SK-N-SH (cell line): Measurements from ENCODE around the gene OR2T5. TPM values are rescaled to one million over a fixed set of nuclear protein-coding genes. Genes with fewer than 3 reads are reported as not detected.
"Not testable (repeated sequence)": the region's sequence is repeated elsewhere in the genome, so short reads cannot be mapped to it uniquely, and the experiment has no call there.

Source experiments
- CTCF ChIA-PET: fragments of 300-600, 350-600 bp; formaldehyde crosslinking; extraction: SDS; loops from one replicate; lab custom pipeline; 2021; lab: Yijun Ruan, JAX
- POLR2A ChIA-PET: fragments of 350-600 bp; sonication (Branson Sonifier 250); formaldehyde crosslinking; extraction: SDS; loops from one replicate; lab custom pipeline; 2020; ENCODE audit warnings: antibody characterized with exemption, inconsistent platforms; lab: Yijun Ruan, JAX
- DNase-seq: peaks from one replicate; pipeline ENCODE4 v3.0.0; 2012
- H2AFZ ChIP-seq: fragments of 200-600 bp; sonication (generic); 2 replicates; pipeline ENCODE4 v1.8.1; 2016; ENCODE audit warnings: antibody characterized with exemption, mild to moderate bottlenecking, low read depth
- H3F3A ChIP-seq: fragments of 200-600 bp; sonication (generic); replicated peaks from 2 replicates; pipeline ENCODE3; 2016; ENCODE audit warnings: antibody characterized with exemption, mild to moderate bottlenecking; ENCODE audit not compliant: insufficient read depth
- H3K27ac ChIP-seq, 2 experiments: fragments of 200-500 bp in 1 of 2; fragments of 200-600 bp in 1 of 2; sonication (Bioruptor generic) in 1 of 2; sonication (generic), shearing (Covaris generic) in 1 of 2; 2 replicates each; pipeline versions ENCODE4 v1.5.1 to v1.6.1; 2014 to 2016; ENCODE audit warnings: low read depth in 2 of 2, inconsistent platforms in 1 of 2, low read length in 1 of 2, mild to moderate bottlenecking in 1 of 2, mixed read lengths in 1 of 2
- H3K27me3 ChIP-seq: fragments of 200-600 bp; sonication (generic), shearing (Covaris generic); 2 replicates; pipeline ENCODE4 v1.6.1; 2016; ENCODE audit warnings: mixed run types; ENCODE audit not compliant: insufficient read depth
- H3K36me3 ChIP-seq, 2 experiments: fragments of 200-500 bp in 1 of 2; fragments of 200-600 bp in 1 of 2; sonication (Bioruptor generic) in 1 of 2; sonication (generic) in 1 of 2; replicated peaks in 1 of 2; 2 replicates each; pipeline versions ENCODE3 to v1.5.1; 2014 to 2016; ENCODE audit warnings: low read length in 1 of 2, mild to moderate bottlenecking in 1 of 2; ENCODE audit not compliant: insufficient read depth in 2 of 2, control insufficient read depth in 1 of 2
- H3K4me1 ChIP-seq, 2 experiments: fragments of 200-500 bp in 1 of 2; fragments of 200-600 bp in 1 of 2; sonication (Bioruptor generic) in 1 of 2; sonication (generic), shearing (Covaris generic) in 1 of 2; 2 replicates each; pipeline versions ENCODE4 v1.5.1 to v1.6.1; 2014 to 2016; ENCODE audit warnings: low read depth in 1 of 2, low read length in 1 of 2, mixed run types in 1 of 2; ENCODE audit not compliant: insufficient read depth in 2 of 2, control insufficient read depth in 1 of 2
- H3K4me2 ChIP-seq: fragments of 200-600 bp; sonication (generic), shearing (Covaris generic); 2 replicates; pipeline ENCODE4 v1.6.1; 2017; ENCODE audit warnings: mixed run types
- H3K4me3 ChIP-seq, 2 experiments: fragments of 200-500 bp in 1 of 2; fragments of 200-600 bp in 1 of 2; sonication (Bioruptor generic) in 1 of 2; sonication (generic), shearing (Covaris generic) in 1 of 2; 2 replicates each; pipeline versions ENCODE4 v1.5.1 to v1.8.1; 2014 to 2016; ENCODE audit warnings: low read depth in 2 of 2, inconsistent platforms in 1 of 2, low read length in 1 of 2, mild to moderate bottlenecking in 1 of 2, mixed read lengths in 1 of 2, moderate library complexity in 1 of 2
- H3K79me2 ChIP-seq: fragments of 200-600 bp; sonication (generic); 2 replicates; pipeline ENCODE4 v1.8.1; 2017; ENCODE audit warnings: mild to moderate bottlenecking; ENCODE audit not compliant: insufficient read depth
- H3K9ac ChIP-seq: fragments of 200-600 bp; sonication (generic); 2 replicates; pipeline ENCODE4 v1.6.1; 2017; ENCODE audit warnings: mixed run types
- H3K9me2 ChIP-seq: fragments of 200-600 bp; sonication (generic); 2 replicates; pipeline ENCODE4 v1.6.1; 2017; ENCODE audit warnings: mixed run types
- H3K9me3 ChIP-seq: fragments of 200-600 bp; sonication (generic); 2 replicates; pipeline ENCODE4 v1.6.1; 2017; ENCODE audit warnings: mixed run types, mild to moderate bottlenecking, moderate library complexity
- H4K20me1 ChIP-seq: fragments of 200-600 bp; sonication (generic); 2 replicates; pipeline ENCODE4 v1.6.1; 2017; ENCODE audit warnings: mild to moderate bottlenecking, mixed run types; ENCODE audit not compliant: insufficient read depth
- WGBS: methylation state at CpG from one replicate; pipeline ENCODE4 v1.1.6; 2017; ENCODE audit warnings: low lambda C conversion rate; 5-methylcytosine and 5-hydroxymethylcytosine counted together
- polyA plus RNA-seq, 3 experiments: library from polyadenylated mRNA; depleted of rRNA; stranded (reverse); fragments of >200 nt; gene quantifications; 2 replicates each; pipeline ENCODE4 v1.2.3, GENCODE V29; 2012

The OR2T5 gene
- polyA plus RNA-seq, 1 of the 3 experiments (the other 2 are of a cell fraction) = not detected

- H3F3A ChIP-seq, H3K9me2 ChIP-seq, H3K27me3 ChIP-seq, H3K4me1 ChIP-seq, H3K36me3 ChIP-seq, H3K4me2 ChIP-seq, H3K27ac ChIP-seq, H3K9ac ChIP-seq, DNase-seq, H3K4me3 ChIP-seq, CTCF ChIA-PET, H2AFZ ChIP-seq, POLR2A ChIA-PET, H3K79me2 ChIP-seq, H4K20me1 ChIP-seq, H3K9me3 ChIP-seq: not testable (repeated sequence)
- WGBS = no CpG with 5 or more reads among the region's 4 CpGs
These were observed 39.8 kb upstream of the OR2T5 start for GRCh38 chr1:248448409-248449074.

GRCh38 chr1:248449821-248450465, 38.4 kb upstream of the OR2T5 start:
- CTCF ChIA-PET, H3K27ac ChIP-seq, H3K9me2 ChIP-seq, H2AFZ ChIP-seq, H3K4me2 ChIP-seq, H3F3A ChIP-seq, H3K9ac ChIP-seq, H3K27me3 ChIP-seq, DNase-seq, H3K79me2 ChIP-seq, H3K36me3 ChIP-seq, H3K9me3 ChIP-seq, H3K4me3 ChIP-seq, POLR2A ChIA-PET, H4K20me1 ChIP-seq, H3K4me1 ChIP-seq: not testable (repeated sequence)
- 5% methylated on average over 5 of the region's 6 CpGs for WGBS

- POLR2A ChIA-PET, H3K9me2 ChIP-seq: not testable (repeated sequence)
These were observed 37.8 kb upstream of the OR2T5 start for GRCh38 chr1:248450466-248451145.

GRCh38 chr1:248453619-248454018, 34.8 kb upstream of the OR2T5 start:
- H3K9me3 ChIP-seq, CTCF ChIA-PET, H3K4me1 ChIP-seq, DNase-seq, H2AFZ ChIP-seq, H3K79me2 ChIP-seq, H3K4me2 ChIP-seq, POLR2A ChIA-PET, H3K9me2 ChIP-seq, H3K36me3 ChIP-seq, H3K27ac ChIP-seq, H4K20me1 ChIP-seq, H3K27me3 ChIP-seq, H3K4me3 ChIP-seq, H3K9ac ChIP-seq, H3F3A ChIP-seq: not testable (repeated sequence)
- WGBS = 39% methylated on average over 6 of the region's 7 CpGs

More at GRCh38 chr1:248450466-248451145, 37.8 kb upstream of the OR2T5 start:
- H3K4me2 ChIP-seq, H3F3A ChIP-seq, H3K4me1 ChIP-seq, H3K9ac ChIP-seq, H2AFZ ChIP-seq, H3K36me3 ChIP-seq, DNase-seq, H3K4me3 ChIP-seq, H3K9me3 ChIP-seq, CTCF ChIA-PET, H4K20me1 ChIP-seq, H3K27ac ChIP-seq, H3K79me2 ChIP-seq, H3K27me3 ChIP-seq: not testable (repeated sequence)
- WGBS = 3% methylated on average over 2 of the region's 5 CpGs

- H3K9ac ChIP-seq, POLR2A ChIA-PET, H3K4me1 ChIP-seq, H3K9me3 ChIP-seq, DNase-seq, H3K79me2 ChIP-seq, H2AFZ ChIP-seq, H4K20me1 ChIP-seq, H3K4me2 ChIP-seq, H3K36me3 ChIP-seq, H3K27ac ChIP-seq, H3K9me2 ChIP-seq, H3F3A ChIP-seq, CTCF ChIA-PET, H3K4me3 ChIP-seq, H3K27me3 ChIP-seq: not testable (repeated sequence)
- 0% methylated on average over 2 of the region's 4 CpGs for WGBS
These were observed 33.3 kb upstream of the OR2T5 start for GRCh38 chr1:248455045-248455444.

GRCh38 chr1:248456635-248457034, 31.8 kb upstream of the OR2T5 start:
- H3F3A ChIP-seq, H3K27me3 ChIP-seq, H3K9ac ChIP-seq, H2AFZ ChIP-seq, H3K4me3 ChIP-seq, H4K20me1 ChIP-seq, H3K36me3 ChIP-seq, CTCF ChIA-PET, H3K4me2 ChIP-seq, H3K79me2 ChIP-seq, H3K9me2 ChIP-seq, H3K4me1 ChIP-seq, DNase-seq, POLR2A ChIA-PET, H3K27ac ChIP-seq, H3K9me3 ChIP-seq: not testable (repeated sequence)
- no CpG with 5 or more reads among the region's 2 CpGs for WGBS
